GM21723 (cell line): ENCODE measurements around the gene IQCE.
"Not testable (repeated sequence)": the region's sequence is repeated elsewhere in the genome, so short reads cannot be mapped to it uniquely, and the experiment has no call there.

Experiments used
- ATAC-seq: cut with Tn5 transposase; IDR thresholded peaks from one replicate; pipeline ENCODE4 v1.9.1; 2021; ENCODE audit warnings: mild to moderate bottlenecking, moderate library complexity; ENCODE audit not compliant: unreplicated experiment

IQCE gene

GRCh38 chr7:2575733-2576340 lies 17.1 kb downstream of the IQCE start:
- ATAC-seq, result no peak

- no peak for ATAC-seq
Observed at GRCh38 chr7:2576742-2577491, 18.1 kb downstream of the IQCE start.

- ATAC-seq, result no peak
Observed at GRCh38 chr7:2577914-2578680, 19.3 kb downstream of the IQCE start.

- no peak for ATAC-seq
Observed at GRCh38 chr7:2580636-2581035, 21.9 kb downstream of the IQCE start.

- no peak for ATAC-seq
Observed at GRCh38 chr7:2582006-2582735, 23.4 kb downstream of the IQCE start.

GRCh38 chr7:2583798-2584580 lies 25.2 kb downstream of the IQCE start:
- ATAC-seq, result no peak

- no peak for ATAC-seq
Observed at GRCh38 chr7:2585446-2585845, 26.7 kb downstream of the IQCE start.

- no peak for ATAC-seq
Observed at GRCh38 chr7:2586326-2587020, 27.7 kb downstream of the IQCE start.

- ATAC-seq, result no peak
Observed at GRCh38 chr7:2587134-2587533, 28.4 kb downstream of the IQCE start.

- no peak for ATAC-seq
Observed at GRCh38 chr7:2587778-2588177, 29.0 kb downstream of the IQCE start.

- ATAC-seq, result no peak
Observed at GRCh38 chr7:2589341-2589740, 30.6 kb downstream of the IQCE start.

- not testable (repeated sequence) for ATAC-seq
Observed at GRCh38 chr7:2589941-2590340, 31.2 kb downstream of the IQCE start.

- ATAC-seq, result no peak
Observed at GRCh38 chr7:2592375-2592865, 33.6 kb downstream of the IQCE start.

GRCh38 chr7:2593036-2593727 lies 34.4 kb downstream of the IQCE start:
- no peak for ATAC-seq

- ATAC-seq, result no peak
Observed at GRCh38 chr7:2594599-2594998, 35.8 kb downstream of the IQCE start.

- no peak for ATAC-seq
Observed at GRCh38 chr7:2595258-2595860, 36.6 kb downstream of the IQCE start.

- ATAC-seq, result no peak
Observed at GRCh38 chr7:2596464-2597272, 37.9 kb downstream of the IQCE start.

GRCh38 chr7:2597273-2597640 lies 38.5 kb downstream of the IQCE start:
- ATAC-seq, result no peak
